GM23338 (cell line): ENCODE results near the gene LINC00632. TPM values are rescaled to one million over a fixed set of nuclear protein-coding genes. Genes with fewer than 3 reads are reported as not detected.

ENCODE experiments used
- ATAC-seq: fragments of 200-7000 bp; cut with Tn5 transposase; 3 replicates; pipeline ENCODE4 v1.9.1; 2020
- DNase-seq: peaks from one replicate; pipeline ENCODE4 v3.0.0-alpha.2; 2015; ENCODE audit warnings: low spot score
- H2AFZ ChIP-seq: fragments of 200-600 bp; sonication (generic); 2 replicates; pipeline ENCODE4 v1.8.0; 2016; ENCODE audit warnings: antibody characterized with exemption, mild to moderate bottlenecking, moderate library complexity
- H3F3A ChIP-seq: fragments of 200-600 bp; sonication (generic); replicated peaks from 2 replicates; pipeline ENCODE4 v1.8.0; 2017; ENCODE audit warnings: antibody characterized with exemption, mixed run types, low read depth
- H3K27ac ChIP-seq: fragments of 200-600 bp; sonication (generic); 2 replicates; pipeline ENCODE4 v1.6.1; 2016; ENCODE audit warnings: low read depth
- H3K27me3 ChIP-seq: fragments of 200-600 bp; sonication (generic); 2 replicates; pipeline ENCODE4 v1.8.0; 2016; ENCODE audit warnings: mild to moderate bottlenecking, mixed run types, moderate library complexity; ENCODE audit not compliant: insufficient read depth
- H3K36me3 ChIP-seq: fragments of 200-600 bp; sonication (generic); 2 replicates; pipeline ENCODE4 v1.8.0; 2016; ENCODE audit warnings: mild to moderate bottlenecking; ENCODE audit not compliant: insufficient read depth
- H3K4me1 ChIP-seq: fragments of 200-600 bp; sonication (generic); 2 replicates; pipeline ENCODE4 v1.8.0; 2016; ENCODE audit warnings: mild to moderate bottlenecking, moderate library complexity; ENCODE audit not compliant: insufficient read depth
- H3K4me2 ChIP-seq: fragments of 200-600 bp; sonication (generic); 2 replicates; pipeline ENCODE4 v1.7.1; 2017; ENCODE audit warnings: mixed run types
- H3K4me3 ChIP-seq: fragments of 200-600 bp; sonication (generic); 2 replicates; pipeline ENCODE4 v1.6.1; 2016; ENCODE audit warnings: mixed run types
- H3K79me2 ChIP-seq: fragments of 200-600 bp; sonication (generic); replicated peaks from 2 replicates; pipeline ENCODE4 v1.8.0; 2017; ENCODE audit warnings: mild to moderate bottlenecking; ENCODE audit not compliant: insufficient read depth
- H3K9me2 ChIP-seq: fragments of 200-600 bp; sonication (generic); 2 replicates; pipeline ENCODE4 v1.8.0; 2017; ENCODE audit not compliant: insufficient read depth
- H4K20me1 ChIP-seq: fragments of 200-600 bp; sonication (generic); replicated peaks from 2 replicates; pipeline ENCODE4 v1.8.0; 2017; ENCODE audit warnings: mild to moderate bottlenecking; ENCODE audit not compliant: insufficient read depth
- H3K27ac Mint-ChIP-seq: 2 replicates; pipeline ENCODE4 v1.8.0; 2020; ENCODE audit warnings: inconsistent platforms, mild to moderate bottlenecking, moderate library complexity, mixed read lengths
- H3K27me3 Mint-ChIP-seq: 3 replicates; pipeline ENCODE4 v1.8.0; 2022; ENCODE audit warnings: low read depth, mild to moderate bottlenecking, moderate library complexity, mixed read lengths, inconsistent platforms; ENCODE audit not compliant: insufficient read depth, poor library complexity
- H3K36me3 Mint-ChIP-seq: 3 replicates; pipeline ENCODE4 v1.8.0; 2021; ENCODE audit warnings: low read depth, mild to moderate bottlenecking, inconsistent platforms, moderate library complexity, mixed read lengths
- H3K4me1 Mint-ChIP-seq: 3 replicates; pipeline ENCODE4 v1.8.0; 2020; ENCODE audit warnings: mild to moderate bottlenecking, inconsistent platforms, mixed read lengths
- H3K4me3 Mint-ChIP-seq: 3 replicates; pipeline ENCODE4 v1.8.0; 2021; ENCODE audit warnings: moderate library complexity, mild to moderate bottlenecking, inconsistent platforms, mixed read lengths
- H3K9me3 Mint-ChIP-seq: 3 replicates; pipeline ENCODE4 v1.8.0; 2020; ENCODE audit warnings: moderate library complexity, mild to moderate bottlenecking, inconsistent platforms, mixed read lengths
- POLR2AphosphoS5 ChIP-seq: IDR thresholded peaks from 2 replicates; pipeline ENCODE4 v1.6.1; 2016; ENCODE audit warnings: antibody characterized with exemption, low read depth
- REST ChIP-seq: IDR thresholded peaks from one replicate; pipeline ENCODE4 v1.6.1; 2018; ENCODE audit warnings: antibody characterized with exemption; ENCODE audit not compliant: unreplicated experiment
- polyA plus RNA-seq: library from polyadenylated mRNA; unstranded; fragments of >200 nt; fragmentation: Nextera tagmentation; extraction: Ambion mirVana; gene quantifications from 2 replicates; pipeline ENCODE4 v1.2.1, GENCODE V29; 2016
- total RNA-seq: library from RNA; depleted of rRNA; stranded (reverse); fragments of >200 nt; shearing (Covaris generic); gene quantifications from 2 replicates; pipeline ENCODE4 v1.2.3, GENCODE V29; 2014
- TF ChIP-seq, protein P1 (sequence below): fragments of 250-450 bp; sonication (Bioruptor Pico); IDR thresholded peaks from 2 replicates; pipeline ENCODE4 v1.5.0; 2020; ENCODE audit warnings: mild to moderate bottlenecking, moderate library complexity

LINC00632 gene
- total and polyA plus RNA-seq, 2 experiments from 2014 or later: 10.9 to 25.2 TPM

DNA sequence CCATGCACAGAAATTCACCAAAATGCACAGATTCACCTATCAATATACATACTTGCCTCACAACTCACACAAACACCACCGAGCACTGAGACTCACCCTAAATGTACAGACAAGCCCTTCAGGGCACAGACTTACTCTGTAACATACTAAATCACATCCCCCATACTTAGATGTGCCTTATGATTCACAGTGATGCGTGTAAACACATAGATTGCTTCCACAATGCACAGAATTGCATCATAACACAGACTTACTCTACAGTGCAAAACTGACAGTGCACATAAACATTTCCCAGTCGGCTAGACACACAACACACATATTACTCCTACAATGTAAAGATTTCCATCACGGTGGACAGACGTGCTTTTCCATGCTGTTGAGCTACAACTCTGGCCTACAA is 6.2 kb downstream of the LINC00632 start:
- Histone ChIP-seq H3K9me2 (no peaks in the 10 kb centered on the region), H3K4me2 (no peak overlapping the region), H3K4me1 (no peaks in the 10 kb centered on the region; the same call in 1 of the 2 replicates), H3K27me3 (no peaks in the 10 kb centered on the region), H3K36me3 (no peaks in the 10 kb centered on the region), H3K4me3 (no peak overlapping the region), H3K27ac (no peak overlapping the region), H3F3A (no peaks in the 10 kb centered on the region), H4K20me1 (no peaks in the 10 kb centered on the region), H2AFZ (no peak overlapping the region), H3K79me2 (no peaks in the 10 kb centered on the region)
- peaks cover 5% of the 10 kb centered on the region; the same call in 1 of the 3 replicates for H3K9me3 Mint-ChIP-seq
- H3K27me3 Mint-ChIP-seq: peaks cover 7% of the 10 kb centered on the region
- DNase-seq (no peak), ATAC-seq (no peak)
- peaks cover under 1% of the 10 kb centered on the region; the same call in 2 of the 3 replicates for H3K4me1 Mint-ChIP-seq
- no peak overlapping the region for H3K4me3 Mint-ChIP-seq
- H3K27ac Mint-ChIP-seq: no peak overlapping the region
- H3K36me3 Mint-ChIP-seq: peaks cover 6% of the 10 kb centered on the region; the same call in 2 of the 3 replicates
- TF ChIP-seq REST (no peak), POLR2AphosphoS5 (no peak)
- TF ChIP-seq, protein P1, sequence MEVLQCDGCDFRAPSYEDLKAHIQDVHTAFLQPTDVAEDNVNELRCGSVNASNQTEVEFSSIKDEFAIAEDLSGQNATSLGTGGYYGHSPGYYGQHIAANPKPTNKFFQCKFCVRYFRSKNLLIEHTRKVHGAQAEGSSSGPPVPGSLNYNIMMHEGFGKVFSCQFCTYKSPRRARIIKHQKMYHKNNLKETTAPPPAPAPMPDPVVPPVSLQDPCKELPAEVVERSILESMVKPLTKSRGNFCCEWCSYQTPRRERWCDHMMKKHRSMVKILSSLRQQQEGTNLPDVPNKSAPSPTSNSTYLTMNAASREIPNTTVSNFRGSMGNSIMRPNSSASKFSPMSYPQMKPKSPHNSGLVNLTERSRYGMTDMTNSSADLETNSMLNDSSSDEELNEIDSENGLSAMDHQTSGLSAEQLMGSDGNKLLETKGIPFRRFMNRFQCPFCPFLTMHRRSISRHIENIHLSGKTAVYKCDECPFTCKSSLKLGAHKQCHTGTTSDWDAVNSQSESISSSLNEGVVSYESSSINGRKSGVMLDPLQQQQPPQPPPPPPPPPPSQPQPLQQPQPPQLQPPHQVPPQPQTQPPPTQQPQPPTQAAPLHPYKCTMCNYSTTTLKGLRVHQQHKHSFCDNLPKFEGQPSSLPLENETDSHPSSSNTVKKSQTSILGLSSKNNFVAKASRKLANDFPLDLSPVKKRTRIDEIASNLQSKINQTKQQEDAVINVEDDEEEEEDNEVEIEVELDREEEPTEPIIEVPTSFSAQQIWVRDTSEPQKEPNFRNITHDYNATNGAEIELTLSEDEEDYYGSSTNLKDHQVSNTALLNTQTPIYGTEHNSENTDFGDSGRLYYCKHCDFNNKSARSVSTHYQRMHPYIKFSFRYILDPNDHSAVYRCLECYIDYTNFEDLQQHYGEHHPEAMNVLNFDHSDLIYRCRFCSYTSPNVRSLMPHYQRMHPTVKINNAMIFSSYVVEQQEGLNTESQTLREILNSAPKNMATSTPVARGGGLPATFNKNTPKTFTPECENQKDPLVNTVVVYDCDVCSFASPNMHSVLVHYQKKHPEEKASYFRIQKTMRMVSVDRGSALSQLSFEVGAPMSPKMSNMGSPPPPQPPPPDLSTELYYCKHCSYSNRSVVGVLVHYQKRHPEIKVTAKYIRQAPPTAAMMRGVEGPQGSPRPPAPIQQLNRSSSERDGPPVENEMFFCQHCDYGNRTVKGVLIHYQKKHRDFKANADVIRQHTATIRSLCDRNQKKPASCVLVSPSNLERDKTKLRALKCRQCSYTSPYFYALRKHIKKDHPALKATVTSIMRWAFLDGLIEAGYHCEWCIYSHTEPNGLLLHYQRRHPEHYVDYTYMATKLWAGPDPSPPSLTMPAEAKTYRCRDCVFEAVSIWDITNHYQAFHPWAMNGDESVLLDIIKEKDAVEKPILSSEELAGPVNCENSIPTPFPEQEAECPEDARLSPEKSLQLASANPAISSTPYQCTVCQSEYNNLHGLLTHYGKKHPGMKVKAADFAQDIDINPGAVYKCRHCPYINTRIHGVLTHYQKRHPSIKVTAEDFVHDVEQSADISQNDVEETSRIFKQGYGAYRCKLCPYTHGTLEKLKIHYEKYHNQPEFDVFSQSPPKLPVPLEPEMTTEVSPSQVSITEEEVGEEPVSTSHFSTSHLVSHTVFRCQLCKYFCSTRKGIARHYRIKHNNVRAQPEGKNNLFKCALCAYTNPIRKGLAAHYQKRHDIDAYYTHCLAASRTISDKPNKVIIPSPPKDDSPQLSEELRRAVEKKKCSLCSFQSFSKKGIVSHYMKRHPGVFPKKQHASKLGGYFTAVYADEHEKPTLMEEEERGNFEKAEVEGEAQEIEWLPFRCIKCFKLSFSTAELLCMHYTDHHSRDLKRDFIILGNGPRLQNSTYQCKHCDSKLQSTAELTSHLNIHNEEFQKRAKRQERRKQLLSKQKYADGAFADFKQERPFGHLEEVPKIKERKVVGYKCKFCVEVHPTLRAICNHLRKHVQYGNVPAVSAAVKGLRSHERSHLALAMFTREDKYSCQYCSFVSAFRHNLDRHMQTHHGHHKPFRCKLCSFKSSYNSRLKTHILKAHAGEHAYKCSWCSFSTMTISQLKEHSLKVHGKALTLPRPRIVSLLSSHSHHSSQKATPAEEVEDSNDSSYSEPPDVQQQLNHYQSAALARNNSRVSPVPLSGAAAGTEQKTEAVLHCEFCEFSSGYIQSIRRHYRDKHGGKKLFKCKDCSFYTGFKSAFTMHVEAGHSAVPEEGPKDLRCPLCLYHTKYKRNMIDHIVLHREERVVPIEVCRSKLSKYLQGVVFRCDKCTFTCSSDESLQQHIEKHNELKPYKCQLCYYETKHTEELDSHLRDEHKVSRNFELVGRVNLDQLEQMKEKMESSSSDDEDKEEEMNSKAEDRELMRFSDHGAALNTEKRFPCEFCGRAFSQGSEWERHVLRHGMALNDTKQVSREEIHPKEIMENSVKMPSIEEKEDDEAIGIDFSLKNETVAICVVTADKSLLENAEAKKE: no peak
